GM23338 (cell line): ENCODE results near the gene EIF2S3B. TPM values are rescaled to one million over a fixed set of nuclear protein-coding genes. Genes with fewer than 3 reads are reported as not detected.

Experiments used
- ATAC-seq: fragments of 200-7000 bp; cut with Tn5 transposase; 3 replicates; pipeline ENCODE4 v1.9.1; 2020
- DNase-seq: peaks from one replicate; pipeline ENCODE4 v3.0.0-alpha.2; 2015; ENCODE audit warnings: low spot score
- H2AFZ ChIP-seq: fragments of 200-600 bp; sonication (generic); 2 replicates; pipeline ENCODE4 v1.8.0; 2016; ENCODE audit warnings: antibody characterized with exemption, mild to moderate bottlenecking, moderate library complexity
- H3F3A ChIP-seq: fragments of 200-600 bp; sonication (generic); replicated peaks from 2 replicates; pipeline ENCODE4 v1.8.0; 2017; ENCODE audit warnings: antibody characterized with exemption, mixed run types, low read depth
- H3K27ac ChIP-seq: fragments of 200-600 bp; sonication (generic); 2 replicates; pipeline ENCODE4 v1.6.1; 2016; ENCODE audit warnings: low read depth
- H3K27me3 ChIP-seq: fragments of 200-600 bp; sonication (generic); 2 replicates; pipeline ENCODE4 v1.8.0; 2016; ENCODE audit warnings: mild to moderate bottlenecking, mixed run types, moderate library complexity; ENCODE audit not compliant: insufficient read depth
- H3K36me3 ChIP-seq: fragments of 200-600 bp; sonication (generic); 2 replicates; pipeline ENCODE4 v1.8.0; 2016; ENCODE audit warnings: mild to moderate bottlenecking; ENCODE audit not compliant: insufficient read depth
- H3K4me1 ChIP-seq: fragments of 200-600 bp; sonication (generic); 2 replicates; pipeline ENCODE4 v1.8.0; 2016; ENCODE audit warnings: mild to moderate bottlenecking, moderate library complexity; ENCODE audit not compliant: insufficient read depth
- H3K4me2 ChIP-seq: fragments of 200-600 bp; sonication (generic); 2 replicates; pipeline ENCODE4 v1.7.1; 2017; ENCODE audit warnings: mixed run types
- H3K4me3 ChIP-seq: fragments of 200-600 bp; sonication (generic); 2 replicates; pipeline ENCODE4 v1.6.1; 2016; ENCODE audit warnings: mixed run types
- H3K79me2 ChIP-seq: fragments of 200-600 bp; sonication (generic); replicated peaks from 2 replicates; pipeline ENCODE4 v1.8.0; 2017; ENCODE audit warnings: mild to moderate bottlenecking; ENCODE audit not compliant: insufficient read depth
- H3K9me2 ChIP-seq: fragments of 200-600 bp; sonication (generic); 2 replicates; pipeline ENCODE4 v1.8.0; 2017; ENCODE audit not compliant: insufficient read depth
- H4K20me1 ChIP-seq: fragments of 200-600 bp; sonication (generic); replicated peaks from 2 replicates; pipeline ENCODE4 v1.8.0; 2017; ENCODE audit warnings: mild to moderate bottlenecking; ENCODE audit not compliant: insufficient read depth
- H3K27ac Mint-ChIP-seq: 2 replicates; pipeline ENCODE4 v1.8.0; 2020; ENCODE audit warnings: inconsistent platforms, mild to moderate bottlenecking, moderate library complexity, mixed read lengths
- H3K27me3 Mint-ChIP-seq: 3 replicates; pipeline ENCODE4 v1.8.0; 2022; ENCODE audit warnings: low read depth, mild to moderate bottlenecking, moderate library complexity, mixed read lengths, inconsistent platforms; ENCODE audit not compliant: insufficient read depth, poor library complexity
- H3K36me3 Mint-ChIP-seq: 3 replicates; pipeline ENCODE4 v1.8.0; 2021; ENCODE audit warnings: low read depth, mild to moderate bottlenecking, inconsistent platforms, moderate library complexity, mixed read lengths
- H3K4me1 Mint-ChIP-seq: 3 replicates; pipeline ENCODE4 v1.8.0; 2020; ENCODE audit warnings: mild to moderate bottlenecking, inconsistent platforms, mixed read lengths
- H3K4me3 Mint-ChIP-seq: 3 replicates; pipeline ENCODE4 v1.8.0; 2021; ENCODE audit warnings: moderate library complexity, mild to moderate bottlenecking, inconsistent platforms, mixed read lengths
- H3K9me3 Mint-ChIP-seq: 3 replicates; pipeline ENCODE4 v1.8.0; 2020; ENCODE audit warnings: moderate library complexity, mild to moderate bottlenecking, inconsistent platforms, mixed read lengths
- JUNB ChIP-seq: IDR thresholded peaks from one replicate; pipeline ENCODE4 v1.6.1; 2016; ENCODE audit warnings: antibody characterized with exemption; ENCODE audit not compliant: unreplicated experiment
- POLR2AphosphoS5 ChIP-seq: IDR thresholded peaks from 2 replicates; pipeline ENCODE4 v1.6.1; 2016; ENCODE audit warnings: antibody characterized with exemption, low read depth
- ZNF331 ChIP-seq: fragments of 250-450 bp; sonication (Bioruptor Pico); IDR thresholded peaks from 2 replicates; pipeline ENCODE4 v1.5.0; 2020; ENCODE audit warnings: low read depth, mild to moderate bottlenecking, moderate library complexity
- ZNF462 ChIP-seq: fragments of 250-450 bp; sonication (Bioruptor Pico); IDR thresholded peaks from 2 replicates; pipeline ENCODE4 v1.5.0; 2020; ENCODE audit warnings: mild to moderate bottlenecking, moderate library complexity
- polyA plus RNA-seq: library from polyadenylated mRNA; unstranded; fragments of >200 nt; fragmentation: Nextera tagmentation; extraction: Ambion mirVana; gene quantifications from 2 replicates; pipeline ENCODE4 v1.2.1, GENCODE V29; 2016
- total RNA-seq: library from RNA; depleted of rRNA; stranded (reverse); fragments of >200 nt; shearing (Covaris generic); gene quantifications from 2 replicates; pipeline ENCODE4 v1.2.3, GENCODE V29; 2014
- TF ChIP-seq, protein P1 (sequence below): IDR thresholded peaks from one replicate; pipeline ENCODE4 v1.6.1; 2018; ENCODE audit warnings: antibody characterized with exemption; ENCODE audit not compliant: unreplicated experiment

EIF2S3B gene
- total and polyA plus RNA-seq, 2 experiments from 2014 or later = 0.24 to 10.8 TPM

GRCh38 chr12:10511756-10512355, 6.2 kb downstream of the EIF2S3B start (continued):
- TF ChIP-seq, protein P1, sequence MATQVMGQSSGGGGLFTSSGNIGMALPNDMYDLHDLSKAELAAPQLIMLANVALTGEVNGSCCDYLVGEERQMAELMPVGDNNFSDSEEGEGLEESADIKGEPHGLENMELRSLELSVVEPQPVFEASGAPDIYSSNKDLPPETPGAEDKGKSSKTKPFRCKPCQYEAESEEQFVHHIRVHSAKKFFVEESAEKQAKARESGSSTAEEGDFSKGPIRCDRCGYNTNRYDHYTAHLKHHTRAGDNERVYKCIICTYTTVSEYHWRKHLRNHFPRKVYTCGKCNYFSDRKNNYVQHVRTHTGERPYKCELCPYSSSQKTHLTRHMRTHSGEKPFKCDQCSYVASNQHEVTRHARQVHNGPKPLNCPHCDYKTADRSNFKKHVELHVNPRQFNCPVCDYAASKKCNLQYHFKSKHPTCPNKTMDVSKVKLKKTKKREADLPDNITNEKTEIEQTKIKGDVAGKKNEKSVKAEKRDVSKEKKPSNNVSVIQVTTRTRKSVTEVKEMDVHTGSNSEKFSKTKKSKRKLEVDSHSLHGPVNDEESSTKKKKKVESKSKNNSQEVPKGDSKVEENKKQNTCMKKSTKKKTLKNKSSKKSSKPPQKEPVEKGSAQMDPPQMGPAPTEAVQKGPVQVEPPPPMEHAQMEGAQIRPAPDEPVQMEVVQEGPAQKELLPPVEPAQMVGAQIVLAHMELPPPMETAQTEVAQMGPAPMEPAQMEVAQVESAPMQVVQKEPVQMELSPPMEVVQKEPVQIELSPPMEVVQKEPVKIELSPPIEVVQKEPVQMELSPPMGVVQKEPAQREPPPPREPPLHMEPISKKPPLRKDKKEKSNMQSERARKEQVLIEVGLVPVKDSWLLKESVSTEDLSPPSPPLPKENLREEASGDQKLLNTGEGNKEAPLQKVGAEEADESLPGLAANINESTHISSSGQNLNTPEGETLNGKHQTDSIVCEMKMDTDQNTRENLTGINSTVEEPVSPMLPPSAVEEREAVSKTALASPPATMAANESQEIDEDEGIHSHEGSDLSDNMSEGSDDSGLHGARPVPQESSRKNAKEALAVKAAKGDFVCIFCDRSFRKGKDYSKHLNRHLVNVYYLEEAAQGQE = no peak
- TF ChIP-seq ZNF331 (CRISPR knock-in tag) = no peak
- TF ChIP-seq ZNF462 (CRISPR knock-in tag) = no peak

- Histone ChIP-seq H3K27me3 (no peaks in the 10 kb centered on the region), H3K9me2 (no peaks in the 10 kb centered on the region), H3K79me2 (no peaks in the 10 kb centered on the region), H3K4me2 (no peak overlapping the region), H2AFZ (no peak overlapping the region), H3F3A (no peaks in the 10 kb centered on the region), H3K27ac (no peak overlapping the region), H4K20me1 (no peaks in the 10 kb centered on the region), H3K4me3 (no peak overlapping the region), H3K36me3 (no peaks in the 10 kb centered on the region), H3K4me1 (no peaks in the 10 kb centered on the region)
- no peak overlapping the region for H3K27ac Mint-ChIP-seq
- H3K4me3 Mint-ChIP-seq = no peak overlapping the region
- ATAC-seq = no peak
- no peaks in the 10 kb centered on the region for H3K36me3 Mint-ChIP-seq
- H3K4me1 Mint-ChIP-seq = no peaks in the 10 kb centered on the region
- DNase-seq = no peak
- no peaks in the 10 kb centered on the region for H3K9me3 Mint-ChIP-seq
- no peaks in the 10 kb centered on the region for H3K27me3 Mint-ChIP-seq
- no peak for TF ChIP-seq ZNF331 (CRISPR knock-in tag)
- no peak for TF ChIP-seq POLR2AphosphoS5
- TF ChIP-seq ZNF462 (CRISPR knock-in tag) = no peak
- TF ChIP-seq JUNB = no peak
Measured at GRCh38 chr12:10512798-10513197, 7.1 kb downstream of the EIF2S3B start.
